Measurements from ENCODE around the gene SKI. TPM values are rescaled to one million over a fixed set of nuclear protein-coding genes. Genes with fewer than 3 reads are reported as not detected.

SKI gene
- 38.8 TPM for total RNA-seq

GRCh38 chr1:2228157-2228594 is at the start of gene SKI:
Gene SKI, plus strand, starts transcription at chr1:2228319. Its CDS starts 448 bp downstream, at chr1:2228767.
- no peak for ATAC-seq

GRCh38 chr1:2178875-2179274 is 49.2 kb upstream of the SKI start:
- ATAC-seq (no peak), DNase-seq (ENCODE audit: low spot score) (no peak)

More at GRCh38 chr1:2228157-2228594, at the start of gene SKI:
- DNase-seq (ENCODE audit: low spot score), result no peak

GRCh38 chr1:2179283-2180013 is 48.7 kb upstream of the SKI start:
- no peak for DNase-seq (ENCODE audit: low spot score)

GRCh38 chr1:2180297-2181245 is 47.5 kb upstream of the SKI start:
- DNase-seq (ENCODE audit: low spot score), result no peak
- no peak for ATAC-seq

More at GRCh38 chr1:2179283-2180013, 48.7 kb upstream of the SKI start:
- no peak for ATAC-seq

- DNase-seq (ENCODE audit: low spot score) (no peak), ATAC-seq (no peak)
These were observed 46.8 kb upstream of the SKI start for GRCh38 chr1:2181271-2181670.

GRCh38 chr1:2181752-2182151 is 46.4 kb upstream of the SKI start:
- ATAC-seq, result no peak
- DNase-seq (ENCODE audit: low spot score), result no peak

- ATAC-seq (no peak), DNase-seq (ENCODE audit: low spot score) (no peak)
These were observed 45.7 kb upstream of the SKI start for GRCh38 chr1:2182376-2182775.

GRCh38 chr1:2183937-2184334 is 44.2 kb upstream of the SKI start:
- DNase-seq (ENCODE audit: low spot score) (no peak), ATAC-seq (no peak)

GRCh38 chr1:2184531-2184930 is 43.6 kb upstream of the SKI start:
- no peak for ATAC-seq
- DNase-seq (ENCODE audit: low spot score), result no peak

GRCh38 chr1:2184934-2185333 is 43.2 kb upstream of the SKI start:
- ATAC-seq (no peak), DNase-seq (ENCODE audit: low spot score) (no peak)

GRCh38 chr1:2185880-2186855 is 42.0 kb upstream of the SKI start:
- ATAC-seq (no peak), DNase-seq (ENCODE audit: low spot score) (no peak)

- ATAC-seq, result no peak
These were observed 41.2 kb upstream of the SKI start for GRCh38 chr1:2186901-2187300.

GRCh38 chr1:2187619-2188018 is 40.5 kb upstream of the SKI start:
- DNase-seq (ENCODE audit: low spot score) (no peak), ATAC-seq (no peak)

More at GRCh38 chr1:2186901-2187300, 41.2 kb upstream of the SKI start:
- DNase-seq (ENCODE audit: low spot score), result no peak

GRCh38 chr1:2188336-2188735 is 39.8 kb upstream of the SKI start:
- ATAC-seq (no peak), DNase-seq (ENCODE audit: low spot score) (no peak)

- peak; percentile 97 for DNase-seq (ENCODE audit: low spot score)
- peak; percentile 89 for ATAC-seq
These were observed 38.4 kb upstream of the SKI start for GRCh38 chr1:2189459-2190425.

- ATAC-seq, result peak; percentile 18
- DNase-seq (ENCODE audit: low spot score), result no peak
These were observed 37.6 kb upstream of the SKI start for GRCh38 chr1:2190491-2190976.

GRCh38 chr1:2192031-2192995 is 35.8 kb upstream of the SKI start:
- DNase-seq (ENCODE audit: low spot score) (no peak), ATAC-seq (no peak)

All from left lobe of liver (tissue), 2 donors.